HCT116 (cell line): Measurements from ENCODE around the gene FNDC3B. TPM values are rescaled to one million over a fixed set of nuclear protein-coding genes. Genes with fewer than 3 reads are reported as not detected.

Source experiments
- ATAC-seq: fragments of 200-7000 bp; cut with Tn5 transposase; 2 replicates; pipeline ENCODE4 v1.9.1; 2020; ENCODE audit warnings: mild to moderate bottlenecking, moderate library complexity
- BruUV-seq: library from RNA; stranded (reverse); fragments of 400-500 nt; replicated peaks from 2 replicates; lab custom pipeline; 2021; lab: Mats Ljungman, UMichigan
- CTCF ChIA-PET: fragments of 300-600 bp; sonication (Branson Sonifier 250); formaldehyde crosslinking; loops from one replicate; lab custom pipeline; 2021; ENCODE audit warnings: antibody characterized with exemption; lab: Charles Lee
- POLR2A ChIA-PET: fragments of 300-600, 350-600 bp; sonication (Branson Sonifier 250); formaldehyde crosslinking; loops from one replicate; lab custom pipeline; 2021; ENCODE audit warnings: antibody characterized with exemption; lab: Charles Lee
- RAD21 ChIA-PET, 2 experiments: fragments of 300-600 bp; sonication (Branson Sonifier 250); formaldehyde crosslinking; loops; one replicate each; lab custom pipeline; 2023; ENCODE audit warnings: low total read pairs in 2 of 2; ENCODE audit not compliant: uncharacterized antibody in 2 of 2, unreplicated experiment in 2 of 2, low non-redundant PET in 1 of 2; lab: Charles Lee
- DNase-seq: peaks from one replicate; pipeline ENCODE4 v3.0.0-alpha.2; 2010; ENCODE audit warnings: low read depth, low spot score
- H2AFZ ChIP-seq: fragments of 200-600 bp; shearing (Covaris generic), sonication (generic); 2 replicates; pipeline ENCODE4 v1.6.1; 2017; ENCODE audit warnings: low read depth, mixed run types, mixed read lengths, antibody characterized with exemption, low read length; ENCODE audit not compliant: poor library complexity, severe bottlenecking
- H3K27ac ChIP-seq: 2 replicates; pipeline ENCODE4 v1.5.1; 2012; ENCODE audit warnings: low read depth, low read length
- H3K27me3 ChIP-seq: fragments of 200-600 bp; sonication (generic); 2 replicates; pipeline ENCODE4 v1.6.1; 2016; ENCODE audit warnings: mixed run types, low read length, mixed read lengths; ENCODE audit not compliant: insufficient read depth
- H3K36me3 ChIP-seq, 2 experiments: fragments of 200-500 bp in 1 of 2; fragments of 200-600 bp in 1 of 2; sonication (Bioruptor generic) in 1 of 2; sonication (generic) in 1 of 2; 2 replicates each; pipeline versions ENCODE4 v1.5.1 to v1.6.1; 2014 to 2016; ENCODE audit warnings: low read length in 2 of 2, inconsistent platforms in 1 of 2, mixed read lengths in 1 of 2, mixed run types in 1 of 2; ENCODE audit not compliant: insufficient read depth in 2 of 2, control insufficient read depth in 1 of 2
- H3K4me1 ChIP-seq, 2 experiments: fragments of 200-600 bp in 1 of 2; sonication (generic) in 1 of 2; 2 replicates each; pipeline versions ENCODE4 v1.5.1 to v1.6.1; 2012 to 2017; ENCODE audit warnings: low read length in 2 of 2, inconsistent platforms in 1 of 2, mild to moderate bottlenecking in 1 of 2, mixed read lengths in 1 of 2, mixed run types in 1 of 2, moderate library complexity in 1 of 2; ENCODE audit not compliant: insufficient read depth in 2 of 2, control insufficient read depth in 1 of 2
- H3K4me2 ChIP-seq: fragments of 200-600 bp; sonication (generic); 2 replicates; pipeline ENCODE4 v1.6.1; 2017; ENCODE audit warnings: mixed run types, low read length, mixed read lengths
- H3K4me3 ChIP-seq, 2 experiments: fragments of 200-600 bp in 1 of 2; sonication (generic) in 1 of 2; replicated peaks in 1 of 2; 2 replicates each; pipeline ENCODE4 v1.5.1; 2011 to 2016; ENCODE audit warnings: low read length in 2 of 2, control low read depth in 1 of 2, low read depth in 1 of 2, mild to moderate bottlenecking in 1 of 2, mixed read lengths in 1 of 2, mixed run types in 1 of 2
- H3K79me2 ChIP-seq: fragments of 200-600 bp; sonication (generic); 2 replicates; pipeline ENCODE4 v1.6.1; 2017; ENCODE audit warnings: mild to moderate bottlenecking, mixed run types, low read length, moderate library complexity, mixed read lengths; ENCODE audit not compliant: insufficient read depth
- H3K9ac ChIP-seq: fragments of 200-600 bp; sonication (generic); 2 replicates; pipeline ENCODE4 v1.6.1; 2016; ENCODE audit warnings: low read length, mixed read lengths
- H3K9me2 ChIP-seq: fragments of 200-600 bp; sonication (generic), shearing (Covaris generic); 2 replicates; pipeline ENCODE4 v1.6.1; 2017; ENCODE audit warnings: mixed run types, mild to moderate bottlenecking, moderate library complexity; ENCODE audit not compliant: insufficient read depth
- H3K9me3 ChIP-seq, 2 experiments: fragments of 200-500 bp in 1 of 2; fragments of 200-600 bp in 1 of 2; sonication (Bioruptor generic) in 1 of 2; sonication (generic) in 1 of 2; 2 replicates each; pipeline ENCODE4 v1.6.1; 2014 to 2017; ENCODE audit warnings: low read length in 2 of 2, mixed read lengths in 2 of 2, inconsistent platforms in 1 of 2, low read depth in 1 of 2, mild to moderate bottlenecking in 1 of 2, mixed run types in 1 of 2, moderate library complexity in 1 of 2; ENCODE audit not compliant: control insufficient read depth in 1 of 2, insufficient read depth in 1 of 2
- H4K20me1 ChIP-seq: fragments of 200-600 bp; sonication (generic), shearing (Covaris generic); 2 replicates; pipeline ENCODE4 v1.6.1; 2017; ENCODE audit warnings: mixed run types, mild to moderate bottlenecking, moderate library complexity; ENCODE audit not compliant: insufficient read depth
- ATF3 ChIP-seq: IDR thresholded peaks from 2 replicates; pipeline ENCODE4 v1.6.1; 2012
- EGR1 ChIP-seq: IDR thresholded peaks from 2 replicates; pipeline ENCODE4 v1.6.1; 2012; ENCODE audit warnings: low read depth
- FOSL1 ChIP-seq: IDR thresholded peaks from 2 replicates; pipeline ENCODE4 v1.6.1; 2012; ENCODE audit warnings: low read depth
- JUND ChIP-seq: IDR thresholded peaks from 2 replicates; pipeline ENCODE4 v1.6.1; 2012
- RAD21 ChIP-seq: IDR thresholded peaks from 2 replicates; pipeline ENCODE4 v1.6.1; 2012; ENCODE audit warnings: low read depth, mild to moderate bottlenecking
- SP1 ChIP-seq: IDR thresholded peaks from 2 replicates; pipeline ENCODE4 v1.6.1; 2012; ENCODE audit warnings: low read depth
- SRF ChIP-seq: IDR thresholded peaks from 2 replicates; pipeline ENCODE4 v1.6.1; 2012; ENCODE audit warnings: low read depth
- ZBTB33 ChIP-seq: IDR thresholded peaks from 2 replicates; pipeline ENCODE4 v1.6.1; 2011; ENCODE audit warnings: mild to moderate bottlenecking, low read length, moderate library complexity; ENCODE audit not compliant: insufficient replicate concordance; ENCODE audit errors: extremely low read depth
- ZNF274 ChIP-seq: fragments of 200-500 bp; sonication (Bioruptor generic); IDR thresholded peaks from 2 replicates; pipeline ENCODE4 v1.6.1; 2014; ENCODE audit warnings: mild to moderate bottlenecking, low read depth, low read length, inconsistent platforms
- intact Hi-C: fragments of 100-400 bp; cut with micrococcal nuclease; formaldehyde crosslinking; loops from 2 replicates; pipeline ENCODE4 v1.10.0; 2022
- total RNA-seq: library from RNA; stranded (reverse); gene quantifications from one replicate; pipeline ENCODE4 v1.2.1, GENCODE V29; 2021; ENCODE audit not compliant: unreplicated experiment
- TF ChIP-seq, protein P1 (sequence below): IDR thresholded peaks from 2 replicates; pipeline ENCODE4 v1.6.1; 2012

The FNDC3B gene
- total RNA-seq, 1 experiment from 2014 or later = 45.7 TPM

- no peak for DNase-seq
- no peaks in the 10 kb centered on the region for H3K9me3 ChIP-seq
- no peaks in the 10 kb centered on the region for H4K20me1 ChIP-seq
- CTCF ChIA-PET = no interaction called here
- no peak overlapping the region for H2AFZ ChIP-seq
- no peaks in the 10 kb centered on the region for H3K79me2 ChIP-seq
- peaks cover 9 to 11% of the 10 kb centered on the region in 2 experiments for H3K4me1 ChIP-seq
- RAD21 ChIA-PET = no interaction called here
- no peak overlapping the region for H3K27ac ChIP-seq
- TF ChIP-seq, protein P1, sequence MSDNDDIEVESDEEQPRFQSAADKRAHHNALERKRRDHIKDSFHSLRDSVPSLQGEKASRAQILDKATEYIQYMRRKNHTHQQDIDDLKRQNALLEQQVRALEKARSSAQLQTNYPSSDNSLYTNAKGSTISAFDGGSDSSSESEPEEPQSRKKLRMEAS = no peak
- no peak for TF ChIP-seq FOSL1
- no peak for TF ChIP-seq ZNF274
- no peaks in the 10 kb centered on the region; a peak in 1 of 4 replicates for H3K36me3 ChIP-seq
- H3K9ac ChIP-seq = no peak overlapping the region
- no peak overlapping the region for H3K4me2 ChIP-seq
- POLR2A ChIA-PET = no interaction called here
- no peak for ATAC-seq
- intact Hi-C loops = loop anchor here (1.0 kb wide), 1 partner anchor 117 kb away; no protein-coding TSS in a partner anchor
- no peaks in the 10 kb centered on the region for H3K27me3 ChIP-seq
- H3K9me2 ChIP-seq = no peaks in the 10 kb centered on the region
- BruUV-seq = no TSS peak
- no peak overlapping the region for H3K4me3 ChIP-seq
Measured at GRCh38 chr3:172359996-172360395, 320.6 kb downstream of the FNDC3B start.

GRCh38 chr3:172362583-172362982, 323.2 kb downstream of the FNDC3B start:
- intact Hi-C loops = no loop called here
- H3K27me3 ChIP-seq = no peaks in the 10 kb centered on the region
- no TSS peak for BruUV-seq
- no peaks in the 10 kb centered on the region; a peak in 1 of 4 replicates for H3K36me3 ChIP-seq
- no peak overlapping the region for H3K4me2 ChIP-seq
- RAD21 ChIA-PET = no interaction called here
- H3K9me2 ChIP-seq = no peaks in the 10 kb centered on the region
- no peak overlapping the region for H3K27ac ChIP-seq
- no peaks in the 10 kb centered on the region for H3K4me1 ChIP-seq
- CTCF ChIA-PET = no interaction called here
- H2AFZ ChIP-seq = no peak overlapping the region
- DNase-seq (no peak), ATAC-seq (no peak)
- TF ChIP-seq ZNF274 = no peak
- TF ChIP-seq EGR1 = no peak
- TF ChIP-seq JUND = no peak
- no peak for TF ChIP-seq SP1
- no peak for TF ChIP-seq ATF3
- no peak for TF ChIP-seq ZBTB33
- no peak for TF ChIP-seq RAD21
- no peak for TF ChIP-seq SRF
- TF ChIP-seq, all 23 proteins: peak for 0
- H3K9me3 ChIP-seq = no peaks in the 10 kb centered on the region
- H3K79me2 ChIP-seq = no peaks in the 10 kb centered on the region
- POLR2A ChIA-PET = no interaction called here
- no peak overlapping the region for H3K9ac ChIP-seq
- no peaks in the 10 kb centered on the region for H4K20me1 ChIP-seq
- H3K4me3 ChIP-seq = no peak overlapping the region
